DND-41 (cell line): ENCODE measurements around the gene BAX.

ENCODE experiments used
- ATAC-seq: fragments of 200-7000 bp; cut with Tn5 transposase; 3 replicates; pipeline ENCODE4 v1.9.1; 2021; ENCODE audit warnings: low read depth; ENCODE audit not compliant: insufficient read depth
- DNase-seq: peaks from one replicate; pipeline ENCODE4 v3.0.0-alpha.2; 2020
- H2AFZ ChIP-seq: 2 replicates; pipeline ENCODE4 v1.6.0; 2012; ENCODE audit warnings: low read depth, low read length
- H3K27ac ChIP-seq: 2 replicates; pipeline ENCODE4 v1.5.1; 2012; ENCODE audit warnings: low read length, inconsistent platforms
- H3K27me3 ChIP-seq: fragments of 200-600 bp; sonication (generic); 2 replicates; pipeline ENCODE4 v1.6.0; 2012; ENCODE audit warnings: low read length, mild to moderate bottlenecking, inconsistent platforms; ENCODE audit not compliant: insufficient read depth, poor library complexity
- H3K36me3 ChIP-seq: 2 replicates; pipeline ENCODE4 v1.5.1; 2012; ENCODE audit warnings: low read length, inconsistent platforms; ENCODE audit not compliant: insufficient read depth
- H3K4me1 ChIP-seq: 2 replicates; pipeline ENCODE4 v1.5.1; 2012; ENCODE audit warnings: mild to moderate bottlenecking, low read length; ENCODE audit not compliant: insufficient read depth
- H3K4me2 ChIP-seq: 2 replicates; pipeline ENCODE4 v1.6.0; 2012; ENCODE audit warnings: mild to moderate bottlenecking, moderate library complexity, low read length, inconsistent platforms; ENCODE audit not compliant: insufficient read depth
- H3K4me3 ChIP-seq, 2 experiments: fragments of 200-600 bp in 1 of 2; shearing (Covaris generic) in 1 of 2; 2 replicates each; pipeline ENCODE4 v1.5.1; 2012 to 2016; ENCODE audit warnings: inconsistent platforms in 2 of 2, low read length in 2 of 2, mild to moderate bottlenecking in 2 of 2, low read depth in 1 of 2, moderate library complexity in 1 of 2
- H3K79me2 ChIP-seq: 2 replicates; pipeline ENCODE4 v1.6.0; 2012; ENCODE audit warnings: low read length, inconsistent platforms; ENCODE audit not compliant: insufficient read depth
- H3K9ac ChIP-seq: 2 replicates; pipeline ENCODE4 v1.6.0; 2012; ENCODE audit warnings: low read depth, mild to moderate bottlenecking, inconsistent platforms, low read length, moderate library complexity
- H3K9me3 ChIP-seq: 2 replicates; pipeline ENCODE4 v1.5.1; 2012; ENCODE audit warnings: low read length, moderate library complexity, mild to moderate bottlenecking, inconsistent platforms; ENCODE audit not compliant: insufficient read depth, severe bottlenecking
- H4K20me1 ChIP-seq: 2 replicates; pipeline ENCODE4 v1.6.0; 2012; ENCODE audit warnings: low read length; ENCODE audit not compliant: insufficient read depth
- CTCF ChIP-seq: IDR thresholded peaks from 2 replicates; pipeline ENCODE4 v1.5.1; 2012; ENCODE audit warnings: borderline replicate concordance, low read length, moderate library complexity, mild to moderate bottlenecking; ENCODE audit not compliant: poor library complexity, severe bottlenecking; ENCODE audit errors: extremely low read depth
- EZH2 ChIP-seq: IDR thresholded peaks from 3 replicates; pipeline ENCODE4 v1.6.1; 2012; ENCODE audit warnings: borderline replicate concordance, low read depth, mild to moderate bottlenecking, moderate library complexity, low read length, inconsistent platforms; ENCODE audit not compliant: severe bottlenecking

Gene BAX

GRCh38 chr19:48970139-48970766, 15.6 kb downstream of the BAX start:
- H3K9ac ChIP-seq: no peak overlapping the region
- peaks cover 14% of the 10 kb centered on the region for H4K20me1 ChIP-seq
- peaks cover 17% of the 10 kb centered on the region for H3K79me2 ChIP-seq
- no peak for DNase-seq
- H3K4me1 ChIP-seq: peaks cover 24% of the 10 kb centered on the region
- no peak overlapping the region for H2AFZ ChIP-seq
- ATAC-seq: no peak
- H3K27me3 ChIP-seq: no peaks in the 10 kb centered on the region
- H3K36me3 ChIP-seq: peaks cover 71% of the 10 kb centered on the region
- no peak overlapping the region for H3K4me3 ChIP-seq
- peak overlapping the region; percentile 7; the same call in 1 of the 2 replicates for H3K27ac ChIP-seq
- no peaks in the 10 kb centered on the region for H3K9me3 ChIP-seq
- H3K4me2 ChIP-seq: no peak overlapping the region
- no peak for TF ChIP-seq EZH2
- no peak for TF ChIP-seq CTCF

- DNase-seq (peak; percentile 80), ATAC-seq (peak; percentile 67)
- no peaks in the 10 kb centered on the region for H3K27me3 ChIP-seq
- peaks cover 10% of the 10 kb centered on the region for H3K79me2 ChIP-seq
- peak; percentile 94 for TF ChIP-seq CTCF
- no peak for TF ChIP-seq EZH2
- H3K4me2 ChIP-seq: 0 out of 2 replicates have a peak overlapping the region, but pooled peaks have one; percentile 6
- peaks cover 67% of the 10 kb centered on the region for H3K36me3 ChIP-seq
- H2AFZ ChIP-seq: no peak overlapping the region
- H3K9me3 ChIP-seq: no peaks in the 10 kb centered on the region
- H3K27ac ChIP-seq: peak overlapping the region; percentile 47; the same call in 1 of the 2 replicates
- peaks cover 23% of the 10 kb centered on the region for H3K4me1 ChIP-seq
- no peak overlapping the region for H3K9ac ChIP-seq
- H4K20me1 ChIP-seq: peaks cover 13% of the 10 kb centered on the region
- H3K4me3 ChIP-seq: no peak overlapping the region
Measured at GRCh38 chr19:48970923-48971395, 16.3 kb downstream of the BAX start.

- Histone ChIP-seq H2AFZ (no peak overlapping the region), H3K27ac (no peak overlapping the region), H3K36me3 (peaks cover 41% of the 10 kb centered on the region), H3K9me3 (no peaks in the 10 kb centered on the region), H3K27me3 (no peaks in the 10 kb centered on the region), H4K20me1 (no peaks in the 10 kb centered on the region), H3K9ac (no peak overlapping the region), H3K4me1 (no peaks in the 10 kb centered on the region), H3K4me2 (no peak overlapping the region), H3K4me3 (no peak overlapping the region), H3K79me2 (no peaks in the 10 kb centered on the region)
- DNase-seq: peak; percentile 64
- ATAC-seq: peak; percentile 84
- TF ChIP-seq CTCF: no peak
- TF ChIP-seq EZH2: no peak
Measured at GRCh38 chr19:48975947-48976847, 21.5 kb downstream of the BAX start.
